Ovary (tissue), 10 donors: ENCODE measurements around the gene DOP1B. TPM values are rescaled to one million over a fixed set of nuclear protein-coding genes. Genes with fewer than 3 reads are reported as not detected.

Experiments used
- DNase-seq, 5 donors: peaks; one replicate each; pipeline ENCODE4 v3.0.0-alpha.2; 2019 to 2020
- H3K27ac ChIP-seq, 2 donors: fragments of 200-600 bp; one replicate each; pipeline versions ENCODE4 v1.5.1 to v1.8.0; 2019 to 2022
- H3K27me3 ChIP-seq: fragments of 200-600 bp; one replicate; pipeline ENCODE4 v1.8.0; 2022
- H3K36me3 ChIP-seq: fragments of 200-600 bp; sonication (generic); one replicate; pipeline ENCODE4 v1.5.1; 2019
- H3K4me1 ChIP-seq: one replicate; pipeline ENCODE4 v1.8.1; 2013; ENCODE audit warnings: mild to moderate bottlenecking, moderate library complexity; ENCODE audit not compliant: insufficient read depth
- H3K4me3 ChIP-seq: fragments of 200-600 bp; sonication (generic); one replicate; pipeline ENCODE4 v1.5.1; 2017
- H3K9me3 ChIP-seq, 2 donors: fragments of 200-600 bp in 1 of 2; sonication (generic) in 1 of 2; one replicate each; pipeline versions ENCODE4 v1.5.1 to v1.8.1; 2013 to 2019; ENCODE audit warnings: mild to moderate bottlenecking in 1 of 2, moderate library complexity in 1 of 2
- EP300 ChIP-seq: sonication (generic); formaldehyde crosslinking; IDR thresholded peaks from one replicate; pipeline ENCODE4 v1.6.1; 2017; ENCODE audit warnings: antibody characterized with exemption
- POLR2A ChIP-seq: fragments of 450-650 bp; IDR thresholded peaks from one replicate; pipeline ENCODE4 v1.6.1; 2017; ENCODE audit warnings: antibody characterized with exemption, mild to moderate bottlenecking, moderate library complexity
- WGBS, 3 donors: extraction: QIAGEN DNeasy Blood & Tissue Kit in 1 of 3; methylation state at CpG; one replicate each; pipeline versions ENCODE4 v1.1.5 to v1.1.7; 2013 to 2017; 5-methylcytosine and 5-hydroxymethylcytosine counted together
- intact Hi-C, 4 donors: fragments of 100-400 bp; cut with DNase I; formaldehyde crosslinking; loops; one replicate each; pipeline versions ENCODE4 v1.11.0 to v1.15.1; 2022 to 2023
- long read RNA-seq, 3 donors: library from polyadenylated mRNA in 2 of 3; unstranded in 2 of 3; transcript quantifications; one replicate each; pipeline ENCODE4 v2.0.0 and lab custom pipeline, GENCODE V29; 2021 to 2026
- polyA plus RNA-seq, 2 donors: library from polyadenylated mRNA; stranded (reverse); fragments of 200-250 nt in 1 of 2; fragments of 350-450 nt in 1 of 2; fragmentation: Illumina TruSeq in 1 of 2; extraction: RNeasy Lipid Tissue Mini Kit (QIAGEN cat#74804) in 1 of 2; gene quantifications; one replicate each; pipeline ENCODE4 v1.2.3, GENCODE V29; 2013 to 2014
- total RNA-seq, 7 donors: library from RNA; depleted of rRNA in 2 of 7; stranded (reverse); fragments of >200 nt in 2 of 7; fragmentation: NEBNext Ultra II Directional in 3 of 7; extraction: Animal tissue kit (Norgen Biotek cat#: 25700) in 3 of 7; gene quantifications; one replicate each; pipeline versions ENCODE4 v1.1.0 to v1.2.4, GENCODE V29; 2016 to 2023
- TF ChIP-seq, protein P1 (sequence below), 3 donors: fragments of 450-650 bp in 2 of 3; fragments of 200-600 bp in 1 of 3; IDR thresholded peaks; one replicate each; pipeline versions ENCODE4 v1.5.1 to v1.8.0; 2016 to 2022; ENCODE audit warnings: antibody characterized with exemption in 3 of 3, mild to moderate bottlenecking in 1 of 3
- donor health status: DM: no; HTN: no; CAD: no; lungs with moderate emphysema.
- donor health status: DM: no; HTN: no; CAD: no.
- donor health status: Bipolar disorder and iron deficiency.
- donor health status: DM: yes; HTN: yes; CAD: no.
- donor health status: DM: no; HTN: no; CAD: no.
- donor health status: DM: yes; HTN: yes; CAD: no.

DOP1B gene, protein sequence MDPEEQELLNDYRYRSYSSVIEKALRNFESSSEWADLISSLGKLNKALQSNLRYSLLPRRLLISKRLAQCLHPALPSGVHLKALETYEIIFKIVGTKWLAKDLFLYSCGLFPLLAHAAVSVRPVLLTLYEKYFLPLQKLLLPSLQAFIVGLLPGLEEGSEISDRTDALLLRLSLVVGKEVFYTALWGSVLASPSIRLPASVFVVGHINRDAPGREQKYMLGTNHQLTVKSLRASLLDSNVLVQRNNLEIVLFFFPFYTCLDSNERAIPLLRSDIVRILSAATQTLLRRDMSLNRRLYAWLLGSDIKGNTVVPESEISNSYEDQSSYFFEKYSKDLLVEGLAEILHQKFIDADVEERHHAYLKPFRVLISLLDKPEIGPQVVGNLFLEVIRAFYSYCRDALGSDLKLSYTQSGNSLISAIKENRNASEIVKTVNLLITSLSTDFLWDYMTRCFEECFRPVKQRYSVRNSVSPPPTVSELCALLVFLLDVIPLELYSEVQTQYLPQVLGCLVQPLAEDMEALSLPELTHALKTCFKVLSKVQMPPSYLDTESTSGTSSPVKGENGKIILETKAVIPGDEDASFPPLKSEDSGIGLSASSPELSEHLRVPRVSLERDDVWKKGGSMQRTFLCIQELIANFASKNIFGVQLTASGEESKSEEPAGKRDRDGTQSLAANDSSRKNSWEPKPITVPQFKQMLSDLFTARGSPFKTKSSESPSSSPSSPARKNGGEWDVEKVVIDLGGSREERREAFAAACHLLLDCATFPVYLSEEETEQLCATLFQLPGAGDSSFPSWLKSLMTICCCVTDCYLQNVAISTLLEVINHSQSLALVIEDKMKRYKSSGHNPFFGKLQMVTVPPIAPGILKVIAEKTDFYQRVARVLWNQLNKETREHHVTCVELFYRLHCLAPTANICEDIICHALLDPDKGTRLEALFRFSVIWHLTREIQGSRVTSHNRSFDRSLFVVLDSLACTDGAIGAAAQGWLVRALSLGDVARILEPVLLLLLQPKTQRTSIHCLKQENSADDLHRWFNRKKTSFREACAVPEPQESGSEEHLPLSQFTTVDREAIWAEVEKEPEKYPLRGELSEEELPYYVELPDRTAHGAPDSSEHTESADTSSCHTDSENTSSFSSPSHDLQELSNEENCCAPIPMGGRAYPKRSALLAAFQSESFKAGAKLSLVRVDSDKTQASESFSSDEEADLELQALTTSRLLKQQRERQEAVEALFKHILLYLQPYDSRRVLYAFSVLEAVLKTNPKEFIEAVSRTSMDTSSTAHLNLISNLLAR (N-terminal part only)
- total RNA-seq (10 to 100 TPM in 3 of 7 donors, 1 to 10 TPM in 4; 4.5 to 12.5 (median 9.6) TPM), polyA plus RNA-seq (1 to 10 TPM; 2.3 to 4.1 TPM)
- long read RNA-seq, donor 1, partial matches to known transcripts: 5 of 10 reads
- long read RNA-seq, donor 1, other reads (novel, unspliced or antisense): 5 of 10 reads
- long read RNA-seq, donor 2, partial matches to known transcripts: 14 of 14 reads
- long read RNA-seq, donor 2, other reads (novel, unspliced or antisense): 0 of 14 reads
- long read RNA-seq, donor 3, partial matches to known transcripts: 2 of 5 reads
- long read RNA-seq, donor 3, other reads (novel, unspliced or antisense): 3 of 5 reads

DNA sequence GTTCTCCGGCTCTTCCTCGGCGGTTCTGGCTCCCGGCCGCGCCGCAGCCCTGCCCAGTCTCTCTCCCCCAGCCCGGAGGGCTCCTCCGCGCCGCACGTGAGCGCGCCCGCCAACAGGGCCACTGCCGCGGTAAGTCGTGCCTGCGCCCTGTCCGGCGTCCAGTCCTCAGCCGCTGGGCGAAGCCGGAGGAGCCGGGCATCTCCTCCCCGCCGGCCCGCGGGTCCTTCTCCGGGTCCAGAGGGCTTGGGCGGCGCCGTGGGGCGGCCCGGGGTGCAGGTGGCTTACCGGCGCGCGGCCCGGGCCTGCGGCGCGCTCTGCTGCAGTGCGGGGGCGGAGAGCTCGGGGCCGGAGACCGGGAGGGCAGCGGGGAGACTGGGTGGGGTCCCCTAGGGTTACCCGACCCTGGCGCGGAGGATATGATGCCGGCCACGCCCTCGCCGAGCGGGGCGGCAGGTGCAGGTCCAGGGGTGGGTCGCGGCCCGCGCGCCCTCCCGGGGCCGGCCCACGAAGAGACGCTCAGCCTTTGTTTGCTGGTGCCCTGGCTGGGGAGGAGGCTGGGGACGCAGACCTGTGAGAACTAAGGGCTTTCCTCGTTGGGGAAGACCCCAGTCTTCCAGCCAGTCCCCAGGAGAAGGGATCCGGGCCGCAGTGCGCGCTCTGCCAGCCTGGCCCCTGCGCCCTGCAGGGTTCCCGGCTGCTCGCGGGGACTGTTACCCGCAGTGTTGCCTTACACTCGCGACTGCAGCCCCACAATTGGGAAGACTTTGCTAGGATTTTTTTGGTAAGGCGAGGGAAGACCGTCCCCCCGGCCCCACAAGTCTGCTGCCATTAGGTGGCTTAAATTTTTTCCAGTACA lies at the start of gene DOP1B:
Gene DOP1B, plus strand, starts transcription at position 10 of the 856 bp plus-strand sequence. CDS start 7,910 bp downstream, outside the sequence.
- no peaks in the 10 kb centered on the region for H3K9me3 ChIP-seq
- peak within 1 kb of the TSS; percentile 71 for H3K4me3 ChIP-seq
- intact Hi-C loops: loop anchor here in 2 of 4 donors (10.0 kb wide), 2 partner anchors 108 to 168 kb away; partner anchors contain the start of gene MORC3 (in 1 of the 2)
- H3K4me1 ChIP-seq: peaks cover 7% of the 10 kb centered on the region
- no peaks in the 10 kb centered on the region for H3K27me3 ChIP-seq
- WGBS, 3 donors: 2 to 3% (median 2%) methylated on average over 37 to 83 of the region's 83 CpGs
- H3K27ac ChIP-seq: peak within 1 kb of the TSS; percentile 17 to 39
- peak in 1 of 5 donors; percentile 74 for DNase-seq
- H3K36me3 ChIP-seq: no peaks in the 10 kb centered on the region
- TF ChIP-seq, protein P1, sequence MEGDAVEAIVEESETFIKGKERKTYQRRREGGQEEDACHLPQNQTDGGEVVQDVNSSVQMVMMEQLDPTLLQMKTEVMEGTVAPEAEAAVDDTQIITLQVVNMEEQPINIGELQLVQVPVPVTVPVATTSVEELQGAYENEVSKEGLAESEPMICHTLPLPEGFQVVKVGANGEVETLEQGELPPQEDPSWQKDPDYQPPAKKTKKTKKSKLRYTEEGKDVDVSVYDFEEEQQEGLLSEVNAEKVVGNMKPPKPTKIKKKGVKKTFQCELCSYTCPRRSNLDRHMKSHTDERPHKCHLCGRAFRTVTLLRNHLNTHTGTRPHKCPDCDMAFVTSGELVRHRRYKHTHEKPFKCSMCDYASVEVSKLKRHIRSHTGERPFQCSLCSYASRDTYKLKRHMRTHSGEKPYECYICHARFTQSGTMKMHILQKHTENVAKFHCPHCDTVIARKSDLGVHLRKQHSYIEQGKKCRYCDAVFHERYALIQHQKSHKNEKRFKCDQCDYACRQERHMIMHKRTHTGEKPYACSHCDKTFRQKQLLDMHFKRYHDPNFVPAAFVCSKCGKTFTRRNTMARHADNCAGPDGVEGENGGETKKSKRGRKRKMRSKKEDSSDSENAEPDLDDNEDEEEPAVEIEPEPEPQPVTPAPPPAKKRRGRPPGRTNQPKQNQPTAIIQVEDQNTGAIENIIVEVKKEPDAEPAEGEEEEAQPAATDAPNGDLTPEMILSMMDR (IDR thresholded peaks at IDR 0.05): no peak
- no peak for TF ChIP-seq EP300
- peak; percentile 30 for TF ChIP-seq POLR2A

GRCh38 chr21:36109868-36110267 lies 46.8 kb upstream of the DOP1B start:
- no peak for DNase-seq
- peaks cover under 1% of the 10 kb centered on the region for H3K4me1 ChIP-seq
- no peaks in the 10 kb centered on the region for H3K36me3 ChIP-seq
- no peak overlapping the region for H3K27ac ChIP-seq
- H3K27me3 ChIP-seq: no peaks in the 10 kb centered on the region
- 95 to 96% (median 96%) methylated on average over 10 of the region's 10 CpGs for WGBS, 3 donors
- H3K9me3 ChIP-seq: no peaks in the 10 kb centered on the region
- H3K4me3 ChIP-seq: no peak overlapping the region
- intact Hi-C loops: loop anchor here in 1 of 4 donors (10.0 kb wide), 1 partner anchor 45 kb away; the partner anchor contains the start of gene SETD4
- TF ChIP-seq, protein P1 (IDR thresholded peaks at IDR 0.05): no peak
- TF ChIP-seq POLR2A: no peak
- no peak for TF ChIP-seq EP300

DNA sequence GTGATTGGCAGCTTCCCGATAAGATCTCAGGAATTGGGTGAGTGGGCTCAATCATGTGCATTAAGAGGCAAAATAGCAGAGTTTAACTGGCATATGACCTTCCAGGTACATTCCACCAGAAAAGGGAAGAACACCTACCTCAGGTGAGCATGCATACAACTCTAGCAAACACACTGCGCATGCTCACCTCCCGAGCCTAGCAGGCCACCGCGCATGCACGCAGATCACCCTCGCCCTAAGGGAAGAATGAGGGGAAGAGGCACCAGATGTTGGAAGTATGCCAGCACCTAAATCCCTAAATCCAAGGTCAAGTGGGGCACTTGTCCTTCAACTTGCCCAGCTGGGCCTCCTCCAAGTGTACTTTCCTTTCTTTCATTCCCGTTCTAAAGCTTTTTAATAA lies 45.4 kb upstream of the DOP1B start:
- DNase-seq: no peak
- Histone ChIP-seq H3K4me1 (no peaks in the 10 kb centered on the region), H3K27ac (no peak overlapping the region), H3K27me3 (no peaks in the 10 kb centered on the region), H3K4me3 (no peak overlapping the region), H3K9me3 (no peaks in the 10 kb centered on the region), H3K36me3 (no peaks in the 10 kb centered on the region)
- 64 to 85% (median 65%) methylated on average over 8 of the region's 8 CpGs for WGBS, 3 donors
- TF ChIP-seq, protein P1 (IDR thresholded peaks at IDR 0.05): no peak
- TF ChIP-seq POLR2A (no peak), EP300 (no peak)
- intact Hi-C loops: loop anchor here in 1 of 4 donors (10.0 kb wide), 1 partner anchor 46 kb away; the partner anchor contains the start of gene SETD4
